HCT116 (cell line): ENCODE results near the gene KDM6B. TPM values are rescaled to one million over a fixed set of nuclear protein-coding genes. Genes with fewer than 3 reads are reported as not detected.
A peak's percentile ranks its signal among the peaks of the same experiment; 100 is the strongest.

ENCODE experiments used
- ATAC-seq: fragments of 200-7000 bp; cut with Tn5 transposase; 2 replicates; pipeline ENCODE4 v1.9.1; 2020; ENCODE audit warnings: mild to moderate bottlenecking, moderate library complexity
- BruUV-seq: library from RNA; stranded (reverse); fragments of 400-500 nt; replicated peaks from 2 replicates; lab custom pipeline; 2021; lab: Mats Ljungman, UMichigan
- CTCF ChIA-PET: fragments of 300-600 bp; sonication (Branson Sonifier 250); formaldehyde crosslinking; loops from one replicate; lab custom pipeline; 2021; ENCODE audit warnings: antibody characterized with exemption; lab: Charles Lee
- POLR2A ChIA-PET: fragments of 300-600, 350-600 bp; sonication (Branson Sonifier 250); formaldehyde crosslinking; loops from one replicate; lab custom pipeline; 2021; ENCODE audit warnings: antibody characterized with exemption; lab: Charles Lee
- RAD21 ChIA-PET, 2 experiments: fragments of 300-600 bp; sonication (Branson Sonifier 250); formaldehyde crosslinking; loops; one replicate each; lab custom pipeline; 2023; ENCODE audit warnings: low total read pairs in 2 of 2; ENCODE audit not compliant: uncharacterized antibody in 2 of 2, unreplicated experiment in 2 of 2, low non-redundant PET in 1 of 2; lab: Charles Lee
- DNase-seq: peaks from one replicate; pipeline ENCODE4 v3.0.0-alpha.2; 2010; ENCODE audit warnings: low read depth, low spot score
- H2AFZ ChIP-seq: fragments of 200-600 bp; shearing (Covaris generic), sonication (generic); 2 replicates; pipeline ENCODE4 v1.6.1; 2017; ENCODE audit warnings: low read depth, mixed run types, mixed read lengths, antibody characterized with exemption, low read length; ENCODE audit not compliant: poor library complexity, severe bottlenecking
- H3K27ac ChIP-seq: 2 replicates; pipeline ENCODE4 v1.5.1; 2012; ENCODE audit warnings: low read depth, low read length
- H3K27me3 ChIP-seq: fragments of 200-600 bp; sonication (generic); 2 replicates; pipeline ENCODE4 v1.6.1; 2016; ENCODE audit warnings: mixed run types, low read length, mixed read lengths; ENCODE audit not compliant: insufficient read depth
- H3K36me3 ChIP-seq, 2 experiments: fragments of 200-500 bp in 1 of 2; fragments of 200-600 bp in 1 of 2; sonication (Bioruptor generic) in 1 of 2; sonication (generic) in 1 of 2; 2 replicates each; pipeline versions ENCODE4 v1.5.1 to v1.6.1; 2014 to 2016; ENCODE audit warnings: low read length in 2 of 2, inconsistent platforms in 1 of 2, mixed read lengths in 1 of 2, mixed run types in 1 of 2; ENCODE audit not compliant: insufficient read depth in 2 of 2, control insufficient read depth in 1 of 2
- H3K4me1 ChIP-seq, 2 experiments: fragments of 200-600 bp in 1 of 2; sonication (generic) in 1 of 2; 2 replicates each; pipeline versions ENCODE4 v1.5.1 to v1.6.1; 2012 to 2017; ENCODE audit warnings: low read length in 2 of 2, inconsistent platforms in 1 of 2, mild to moderate bottlenecking in 1 of 2, mixed read lengths in 1 of 2, mixed run types in 1 of 2, moderate library complexity in 1 of 2; ENCODE audit not compliant: insufficient read depth in 2 of 2, control insufficient read depth in 1 of 2
- H3K4me2 ChIP-seq: fragments of 200-600 bp; sonication (generic); 2 replicates; pipeline ENCODE4 v1.6.1; 2017; ENCODE audit warnings: mixed run types, low read length, mixed read lengths
- H3K4me3 ChIP-seq, 2 experiments: fragments of 200-600 bp in 1 of 2; sonication (generic) in 1 of 2; replicated peaks in 1 of 2; 2 replicates each; pipeline ENCODE4 v1.5.1; 2011 to 2016; ENCODE audit warnings: low read length in 2 of 2, control low read depth in 1 of 2, low read depth in 1 of 2, mild to moderate bottlenecking in 1 of 2, mixed read lengths in 1 of 2, mixed run types in 1 of 2
- H3K79me2 ChIP-seq: fragments of 200-600 bp; sonication (generic); 2 replicates; pipeline ENCODE4 v1.6.1; 2017; ENCODE audit warnings: mild to moderate bottlenecking, mixed run types, low read length, moderate library complexity, mixed read lengths; ENCODE audit not compliant: insufficient read depth
- H3K9ac ChIP-seq: fragments of 200-600 bp; sonication (generic); 2 replicates; pipeline ENCODE4 v1.6.1; 2016; ENCODE audit warnings: low read length, mixed read lengths
- H3K9me2 ChIP-seq: fragments of 200-600 bp; sonication (generic), shearing (Covaris generic); 2 replicates; pipeline ENCODE4 v1.6.1; 2017; ENCODE audit warnings: mixed run types, mild to moderate bottlenecking, moderate library complexity; ENCODE audit not compliant: insufficient read depth
- H3K9me3 ChIP-seq, 2 experiments: fragments of 200-500 bp in 1 of 2; fragments of 200-600 bp in 1 of 2; sonication (Bioruptor generic) in 1 of 2; sonication (generic) in 1 of 2; 2 replicates each; pipeline ENCODE4 v1.6.1; 2014 to 2017; ENCODE audit warnings: low read length in 2 of 2, mixed read lengths in 2 of 2, inconsistent platforms in 1 of 2, low read depth in 1 of 2, mild to moderate bottlenecking in 1 of 2, mixed run types in 1 of 2, moderate library complexity in 1 of 2; ENCODE audit not compliant: control insufficient read depth in 1 of 2, insufficient read depth in 1 of 2
- H4K20me1 ChIP-seq: fragments of 200-600 bp; sonication (generic), shearing (Covaris generic); 2 replicates; pipeline ENCODE4 v1.6.1; 2017; ENCODE audit warnings: mixed run types, mild to moderate bottlenecking, moderate library complexity; ENCODE audit not compliant: insufficient read depth
- ATF3 ChIP-seq: IDR thresholded peaks from 2 replicates; pipeline ENCODE4 v1.6.1; 2012
- CEBPB ChIP-seq: IDR thresholded peaks from 2 replicates; pipeline ENCODE4 v1.6.1; 2012; ENCODE audit warnings: low read depth
- ELF1 ChIP-seq: IDR thresholded peaks from 2 replicates; pipeline ENCODE4 v1.6.1; 2012; ENCODE audit warnings: low read depth, borderline replicate concordance
- EZH2 ChIP-seq: fragments of 200-600 bp; sonication (generic); IDR thresholded peaks from 2 replicates; pipeline ENCODE4 v1.6.1; 2017; ENCODE audit warnings: antibody characterized with exemption, mixed run types
- EZH2phosphoT487 ChIP-seq: fragments of 200-600 bp; IDR thresholded peaks from 2 replicates; pipeline ENCODE4 v1.6.1; 2018; ENCODE audit warnings: antibody characterized with exemption, borderline replicate concordance
- FOSL1 ChIP-seq: IDR thresholded peaks from 2 replicates; pipeline ENCODE4 v1.6.1; 2012; ENCODE audit warnings: low read depth
- JUND ChIP-seq: IDR thresholded peaks from 2 replicates; pipeline ENCODE4 v1.6.1; 2012
- POLR2A ChIP-seq: IDR thresholded peaks from 2 replicates; pipeline ENCODE4 v1.7.0; 2011; ENCODE audit warnings: borderline replicate concordance; ENCODE audit not compliant: insufficient read depth, insufficient read length; ENCODE audit errors: extremely low read depth
- SP1 ChIP-seq: IDR thresholded peaks from 2 replicates; pipeline ENCODE4 v1.6.1; 2012; ENCODE audit warnings: low read depth
- ZFX ChIP-seq: fragments of 450-650 bp; IDR thresholded peaks from 2 replicates; pipeline ENCODE4 v1.6.1; 2017
- ZNF274 ChIP-seq: fragments of 200-500 bp; sonication (Bioruptor generic); IDR thresholded peaks from 2 replicates; pipeline ENCODE4 v1.6.1; 2014; ENCODE audit warnings: mild to moderate bottlenecking, low read depth, low read length, inconsistent platforms
- intact Hi-C: fragments of 100-400 bp; cut with micrococcal nuclease; formaldehyde crosslinking; loops from 2 replicates; pipeline ENCODE4 v1.10.0; 2022
- total RNA-seq: library from RNA; stranded (reverse); gene quantifications from one replicate; pipeline ENCODE4 v1.2.1, GENCODE V29; 2021; ENCODE audit not compliant: unreplicated experiment
- TF ChIP-seq, protein P1 (sequence below), 3 experiments: fragments of 200-600 bp in 1 of 3; sonication (generic) in 1 of 3; IDR thresholded peaks in 2 of 3; conservative IDR thresholded peaks in 1 of 3; 2 replicates each; pipeline ENCODE4 v1.5.1; 2012 to 2017; ENCODE audit warnings: low read depth in 2 of 3, low read length in 2 of 3, antibody characterized with exemption in 1 of 3, borderline replicate concordance in 1 of 3, control low read depth in 1 of 3, mild to moderate bottlenecking in 1 of 3, mixed read lengths in 1 of 3, mixed run types in 1 of 3, moderate library complexity in 1 of 3; ENCODE audit not compliant: insufficient read depth in 1 of 3
- TF ChIP-seq, protein P2 (sequence below): IDR thresholded peaks from 2 replicates; pipeline ENCODE4 v1.6.1; 2012

KDM6B gene
- total RNA-seq, 1 experiment from 2014 or later, result 42.1 TPM

- no peak for TF ChIP-seq ATF3
- TF ChIP-seq CEBPB, result no peak
- TF ChIP-seq SP1, result no peak
- TF ChIP-seq EZH2phosphoT487, result no peak
- TF ChIP-seq EZH2, result no peak
Observed at GRCh38 chr17:7834957-7835813, 1.2 kb downstream of the KDM6B start (continued).

DNA sequence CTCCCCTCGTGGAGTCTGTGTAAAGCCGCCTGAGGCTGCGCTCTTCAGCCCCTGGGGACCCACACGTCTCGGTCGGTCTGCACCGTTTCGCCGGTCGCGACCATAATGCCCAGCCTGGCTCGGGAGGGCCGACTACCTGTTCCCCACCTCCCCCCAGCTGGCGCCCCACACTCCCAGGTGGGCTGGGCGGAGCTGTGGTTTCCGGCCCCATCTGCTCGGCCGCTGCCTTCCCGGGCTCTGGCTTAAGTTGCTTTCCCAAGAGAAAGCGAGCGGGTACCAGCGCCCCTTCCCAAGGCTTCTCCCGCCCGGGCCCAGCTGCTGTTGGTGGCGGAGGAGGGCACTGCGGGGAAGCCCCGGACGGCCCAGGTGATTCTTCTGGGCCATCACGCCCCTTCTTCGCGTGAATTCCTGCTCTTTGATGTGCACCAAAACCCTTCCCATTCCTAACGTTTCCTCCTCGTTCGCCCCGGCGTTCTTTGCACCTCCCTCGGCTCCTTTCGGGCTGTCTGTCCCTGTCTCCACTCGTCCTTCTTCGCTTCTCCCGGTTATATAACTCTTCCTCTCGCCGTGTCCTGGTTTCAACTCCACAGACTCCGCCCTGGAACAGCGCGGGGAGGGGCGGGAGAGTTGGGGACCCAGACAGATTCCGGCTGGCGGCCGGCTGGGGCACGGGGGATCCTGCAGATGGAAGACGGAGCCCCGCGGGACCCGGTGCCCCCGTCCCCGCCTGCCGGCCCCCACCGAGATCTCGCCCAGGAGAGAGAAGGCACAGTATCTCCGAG is 2.0 kb downstream of the KDM6B start:
- ChIA-PET RAD21 (interaction anchor here (0.6 to 1.3 kb wide), 3 partner anchors 9 to 21 kb away, joined by 3 to 6 read pairs (median 4); partner anchors contain the start of gene NAA38 (in 1 of the 2)), CTCF (interaction anchor here (0.8 to 1.9 kb wide), 11 partner anchors 9 to 252 kb away, joined by 3 to 25 read pairs (median 5); partner anchors contain the start of genes CYB5D1, MPDU1 and NAA38), POLR2A (interaction anchor here (0.5 to 3.9 kb wide), 5 partner anchors 9 to 570 kb away, joined by 3 to 22 read pairs (median 10); partner anchors contain the start of genes CYB5D1 and NAA38)
- intact Hi-C loops, result loop anchor here (1.0 to 5.0 kb wide), 4 partner anchors 7 to 254 kb away; partner anchors contain the start of genes MPDU1 and NAA38
- H3K79me2 ChIP-seq, result peaks cover 21% of the 10 kb centered on the region
- H4K20me1 ChIP-seq, result no peaks in the 10 kb centered on the region
- peak overlapping the region; percentile 98 for H3K27ac ChIP-seq
- DNase-seq (no peak), ATAC-seq (peak; percentile 9)
- H3K4me1 ChIP-seq, result peaks cover 39 to 72% of the 10 kb centered on the region in 2 experiments
- no peaks in the 10 kb centered on the region for H3K27me3 ChIP-seq
- TSS peak; percentile 43 for BruUV-seq
- no peaks in the 10 kb centered on the region for H3K9me2 ChIP-seq
- H3K4me2 ChIP-seq, result peak overlapping the region; percentile 99
- no peaks in the 10 kb centered on the region for H3K9me3 ChIP-seq
- H3K9ac ChIP-seq, result peak overlapping the region; percentile 97
- peak overlapping the region; percentile 74 to 82 for H3K4me3 ChIP-seq
- no peak overlapping the region for H2AFZ ChIP-seq
- H3K36me3 ChIP-seq, result peaks cover 0 to 3% of the 10 kb centered on the region in 2 experiments; a peak in 1 of 4 replicates
- TF ChIP-seq ELF1, result no peak
- TF ChIP-seq ZNF274, result no peak
- TF ChIP-seq POLR2A, result peak; percentile 35
- TF ChIP-seq ZFX, result 0 out of 2 replicates have a peak, but pooled peaks have one; percentile 12
- TF ChIP-seq, protein P1, sequence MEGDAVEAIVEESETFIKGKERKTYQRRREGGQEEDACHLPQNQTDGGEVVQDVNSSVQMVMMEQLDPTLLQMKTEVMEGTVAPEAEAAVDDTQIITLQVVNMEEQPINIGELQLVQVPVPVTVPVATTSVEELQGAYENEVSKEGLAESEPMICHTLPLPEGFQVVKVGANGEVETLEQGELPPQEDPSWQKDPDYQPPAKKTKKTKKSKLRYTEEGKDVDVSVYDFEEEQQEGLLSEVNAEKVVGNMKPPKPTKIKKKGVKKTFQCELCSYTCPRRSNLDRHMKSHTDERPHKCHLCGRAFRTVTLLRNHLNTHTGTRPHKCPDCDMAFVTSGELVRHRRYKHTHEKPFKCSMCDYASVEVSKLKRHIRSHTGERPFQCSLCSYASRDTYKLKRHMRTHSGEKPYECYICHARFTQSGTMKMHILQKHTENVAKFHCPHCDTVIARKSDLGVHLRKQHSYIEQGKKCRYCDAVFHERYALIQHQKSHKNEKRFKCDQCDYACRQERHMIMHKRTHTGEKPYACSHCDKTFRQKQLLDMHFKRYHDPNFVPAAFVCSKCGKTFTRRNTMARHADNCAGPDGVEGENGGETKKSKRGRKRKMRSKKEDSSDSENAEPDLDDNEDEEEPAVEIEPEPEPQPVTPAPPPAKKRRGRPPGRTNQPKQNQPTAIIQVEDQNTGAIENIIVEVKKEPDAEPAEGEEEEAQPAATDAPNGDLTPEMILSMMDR (IDR thresholded peaks at IDR 0.05 in 2 of 3, conservative IDR thresholded peaks at IDR 0.05 in 1 of 3; ENCODE audit: borderline replicate concordance in 1 of 3, insufficient read depth in 1 of 3, low read depth in 2 of 3, low read length in 2 of 3), result no peak
- TF ChIP-seq JUND, result no peak
- TF ChIP-seq FOSL1, result no peak
- TF ChIP-seq, protein P2, sequence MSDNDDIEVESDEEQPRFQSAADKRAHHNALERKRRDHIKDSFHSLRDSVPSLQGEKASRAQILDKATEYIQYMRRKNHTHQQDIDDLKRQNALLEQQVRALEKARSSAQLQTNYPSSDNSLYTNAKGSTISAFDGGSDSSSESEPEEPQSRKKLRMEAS, result no peak
- TF ChIP-seq, all 23 proteins: peak for 2
